Psoas muscle (tissue), 8 donors: ENCODE measurements around the gene SIKE1. TPM values are rescaled to one million over a fixed set of nuclear protein-coding genes. Genes with fewer than 3 reads are reported as not detected.
"Not testable (repeated sequence)": the region's sequence is repeated elsewhere in the genome, so short reads cannot be mapped to it uniquely, and the experiment has no call there.

Source experiments
- ATAC-seq, 4 donors: fragments of 200-7000 bp; cut with Tn5 transposase; one replicate each; pipeline ENCODE4 v1.9.1; 2020; ENCODE audit warnings: moderate library complexity in 3 of 4, mild to moderate bottlenecking in 2 of 4
- DNase-seq, 2 donors: peaks; one replicate each; pipeline ENCODE4 v3.0.0-alpha.2; 2020
- H3K27ac ChIP-seq: fragments of 200-600 bp; one replicate; pipeline ENCODE4 v1.8.0; 2022
- H3K27me3 ChIP-seq, 3 donors: fragments of 200-600 bp in 1 of 3; one replicate each; pipeline versions ENCODE4 v1.6.1 to v1.8.0; 2013 to 2022; ENCODE audit warnings: low read length in 2 of 3, mild to moderate bottlenecking in 2 of 3, moderate library complexity in 1 of 3; ENCODE audit not compliant: insufficient read depth in 3 of 3
- H3K36me3 ChIP-seq, 2 donors: fragments of 200-600 bp in 1 of 2; one replicate each; pipeline versions ENCODE4 v1.6.1 to v1.8.0; 2013 to 2022; ENCODE audit warnings: low read depth in 1 of 2, mild to moderate bottlenecking in 1 of 2, moderate library complexity in 1 of 2; ENCODE audit not compliant: insufficient read depth in 1 of 2
- H3K4me1 ChIP-seq: fragments of 200-600 bp; one replicate; pipeline ENCODE4 v1.8.0; 2022
- H3K4me3 ChIP-seq: fragments of 200-600 bp; one replicate; pipeline ENCODE4 v1.8.0; 2022; ENCODE audit warnings: mild to moderate bottlenecking
- H3K9me3 ChIP-seq: fragments of 200-600 bp; one replicate; pipeline ENCODE4 v1.8.0; 2022
- WGBS, 3 donors: extraction: QIAGEN DNeasy Blood & Tissue Kit; methylation state at CpG; one replicate each; pipeline versions ENCODE4 v1.1.6 to v1.1.7; 2013; 5-methylcytosine and 5-hydroxymethylcytosine counted together
- intact Hi-C, 2 donors: fragments of 100-400 bp; cut with DNase I; formaldehyde crosslinking; loops; one replicate each; pipeline versions ENCODE4 v1.11.0 to v1.14.2; 2022
- polyA plus RNA-seq, 3 donors: library from polyadenylated mRNA; stranded (reverse); fragments of 200-250 nt; gene quantifications; one replicate each; pipeline ENCODE4 v1.2.3, GENCODE V29; 2013
- total RNA-seq, 4 donors: library from RNA; stranded (reverse); fragmentation: NEBNext Ultra II Directional in 2 of 4; extraction: Animal tissue kit (Norgen Biotek cat#: 25700) in 2 of 4; gene quantifications; one replicate each; pipeline versions ENCODE4 v1.2.1 to v1.2.4, GENCODE V29; 2021 to 2023
- TF ChIP-seq, protein P1 (sequence below): fragments of 200-600 bp; IDR thresholded peaks from one replicate; pipeline ENCODE4 v1.8.0; 2022; ENCODE audit warnings: antibody characterized with exemption
- donor health status: healthy with polysubstance abuse.
- donor health status: DM: no; HTN: no; CAD: no; lungs with moderate emphysema.
- donor health status: Bipolar disorder and iron deficiency.
- donor health status: healthy.
- donor health status: DM: yes; HTN: yes; CAD: no.
- donor health status: DM: no; HTN: no; CAD: no.
- donor health status: DM: no; HTN: no; CAD: no.
- donor health status: DM: yes; HTN: yes; CAD: no.

The SIKE1 gene
- total and polyA plus RNA-seq, 7 donors: 29.8 to 53.2 (median 35.2) TPM

DNA sequence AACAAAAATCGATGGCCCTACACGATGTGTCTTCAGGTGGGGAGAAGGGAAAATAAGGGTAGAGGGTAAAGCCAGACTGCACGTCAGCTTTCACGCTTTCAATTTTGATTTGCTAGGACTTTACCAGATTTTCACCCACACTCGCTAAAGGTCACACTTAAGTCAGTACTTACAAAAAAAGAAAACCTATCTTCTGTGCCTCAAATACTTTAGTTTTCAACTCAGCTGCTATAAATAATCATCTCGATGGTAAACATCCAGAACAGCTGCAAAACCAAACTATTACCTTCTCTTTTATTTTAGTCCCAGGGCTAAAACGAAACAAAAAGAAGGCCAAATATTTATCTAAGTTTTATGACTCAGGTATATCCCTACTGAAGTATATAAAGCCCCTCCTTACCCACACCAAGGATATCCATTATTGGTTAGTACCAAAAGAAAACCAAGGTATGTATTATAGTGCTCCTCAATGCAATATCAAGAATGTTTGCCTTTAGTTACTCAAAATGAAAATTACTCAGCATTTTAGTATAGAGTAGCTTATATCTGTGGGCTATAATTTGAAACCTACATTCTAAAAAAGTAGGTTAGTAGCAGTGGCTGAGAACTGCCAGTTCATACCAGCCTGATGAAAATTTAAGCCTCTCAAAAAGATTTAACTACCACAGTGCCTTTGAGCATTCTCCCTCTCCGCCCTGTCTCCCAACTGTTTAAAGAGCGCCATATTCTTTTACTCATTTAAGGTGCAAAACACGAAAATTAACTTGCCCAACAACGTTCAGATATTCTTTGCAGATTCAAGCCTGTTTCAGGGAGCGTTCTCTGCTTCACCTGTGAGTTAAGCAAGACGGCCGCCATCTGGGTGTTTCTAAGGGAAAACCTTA, 24.2 kb downstream of the SIKE1 start:
- TF ChIP-seq, protein P1, sequence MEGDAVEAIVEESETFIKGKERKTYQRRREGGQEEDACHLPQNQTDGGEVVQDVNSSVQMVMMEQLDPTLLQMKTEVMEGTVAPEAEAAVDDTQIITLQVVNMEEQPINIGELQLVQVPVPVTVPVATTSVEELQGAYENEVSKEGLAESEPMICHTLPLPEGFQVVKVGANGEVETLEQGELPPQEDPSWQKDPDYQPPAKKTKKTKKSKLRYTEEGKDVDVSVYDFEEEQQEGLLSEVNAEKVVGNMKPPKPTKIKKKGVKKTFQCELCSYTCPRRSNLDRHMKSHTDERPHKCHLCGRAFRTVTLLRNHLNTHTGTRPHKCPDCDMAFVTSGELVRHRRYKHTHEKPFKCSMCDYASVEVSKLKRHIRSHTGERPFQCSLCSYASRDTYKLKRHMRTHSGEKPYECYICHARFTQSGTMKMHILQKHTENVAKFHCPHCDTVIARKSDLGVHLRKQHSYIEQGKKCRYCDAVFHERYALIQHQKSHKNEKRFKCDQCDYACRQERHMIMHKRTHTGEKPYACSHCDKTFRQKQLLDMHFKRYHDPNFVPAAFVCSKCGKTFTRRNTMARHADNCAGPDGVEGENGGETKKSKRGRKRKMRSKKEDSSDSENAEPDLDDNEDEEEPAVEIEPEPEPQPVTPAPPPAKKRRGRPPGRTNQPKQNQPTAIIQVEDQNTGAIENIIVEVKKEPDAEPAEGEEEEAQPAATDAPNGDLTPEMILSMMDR: no peak
- no peaks in the 10 kb centered on the region for H3K27me3 ChIP-seq
- no peaks in the 10 kb centered on the region for H3K36me3 ChIP-seq
- intact Hi-C loops: loop anchor here (2.0 to 10.0 kb wide), 4 partner anchors 61 to 244 kb away; partner anchors contain the start of genes AMPD1 (in 1 of the 2), BCAS2 (in 1 of the 2), DENND2C (in 1 of the 2) and TRIM33 (in 1 of the 2)
- peak in 3 of 4 donors; percentile 9 to 45 (median 43) for ATAC-seq
- DNase-seq: no peak
- H3K9me3 ChIP-seq: no peaks in the 10 kb centered on the region
- H3K4me3 ChIP-seq: peak overlapping the region; percentile 84
- WGBS, 3 donors: 11 to 15% (median 12%) methylated on average over 14 of the region's 14 CpGs
- peak overlapping the region; percentile 100 for H3K27ac ChIP-seq
- H3K4me1 ChIP-seq: peaks cover 38% of the 10 kb centered on the region

DNA sequence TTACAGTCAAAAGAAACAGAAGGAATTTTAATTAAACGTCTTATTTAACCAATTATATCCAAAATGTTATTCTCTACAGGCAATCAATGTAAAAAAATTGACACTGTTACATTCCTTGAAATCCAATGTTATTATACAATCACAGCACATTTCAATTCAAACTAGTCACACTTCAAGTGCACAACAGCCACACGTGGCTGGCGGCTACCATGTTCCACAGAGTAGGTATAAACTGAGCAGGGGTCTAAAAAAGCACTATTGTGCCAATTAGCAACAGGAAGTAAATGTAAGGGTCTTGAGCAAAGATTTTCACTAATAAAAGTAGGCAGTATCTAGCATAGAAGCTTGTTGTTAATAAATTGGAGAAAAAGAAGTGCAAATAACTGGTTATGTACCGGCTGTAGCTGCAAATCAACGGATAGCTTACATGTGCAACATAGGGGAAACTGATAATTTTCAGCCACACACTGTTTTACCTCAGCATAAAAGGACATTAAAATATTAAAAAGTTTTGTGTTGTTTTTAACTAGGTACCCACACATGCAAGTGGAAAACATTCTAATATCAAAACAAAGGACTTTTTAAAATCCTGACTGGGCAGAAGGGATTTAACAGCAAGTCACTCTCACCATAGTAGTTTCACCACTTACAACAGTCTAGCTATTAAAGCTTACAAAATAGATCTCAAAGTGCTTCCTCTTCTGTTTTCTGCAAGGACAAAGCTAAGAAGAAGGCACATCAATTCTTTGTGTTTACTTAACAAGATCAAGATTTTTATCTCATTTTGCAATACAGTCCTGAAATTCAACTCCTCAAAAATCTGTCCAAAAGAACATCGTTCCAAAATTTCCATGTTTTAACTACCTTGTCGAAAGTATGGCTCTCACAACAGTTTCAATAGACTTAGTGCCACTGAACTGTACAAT, 25.2 kb downstream of the SIKE1 start:
- Histone ChIP-seq H3K36me3 (no peaks in the 10 kb centered on the region), H3K9me3 (no peaks in the 10 kb centered on the region), H3K4me1 (peaks cover 47% of the 10 kb centered on the region), H3K4me3 (peak overlapping the region; percentile 84), H3K27me3 (no peaks in the 10 kb centered on the region), H3K27ac (peak overlapping the region; percentile 100)
- intact Hi-C loops: loop anchor here in 1 of 2 donors (5.0 to 10.0 kb wide), 3 partner anchors 83 to 243 kb away; partner anchors contain the start of genes BCAS2, DENND2C and TRIM33
- TF ChIP-seq, protein P1: no peak
- DNase-seq (no peak), ATAC-seq (no peak)
- WGBS, 3 donors: 22 to 32% (median 26%) methylated on average over 7 of the region's 7 CpGs

DNA sequence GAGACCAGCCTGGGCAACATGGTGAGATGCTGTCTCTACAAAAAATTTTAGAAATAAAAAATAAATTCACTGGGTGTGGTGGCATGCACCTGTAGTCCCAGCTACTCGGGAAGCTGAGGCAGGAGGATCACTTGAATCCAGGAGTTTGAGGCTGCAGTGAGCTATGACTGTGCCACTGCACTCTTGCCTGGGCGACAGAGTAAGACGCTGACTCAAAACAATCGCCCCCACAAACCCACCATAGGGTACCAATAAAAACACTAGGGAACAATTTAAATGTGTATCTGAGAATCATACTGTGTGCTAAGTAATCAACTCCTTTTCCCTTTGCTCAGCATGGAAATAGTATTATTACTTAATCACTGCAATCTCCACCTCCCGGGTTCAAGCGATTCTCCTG, 26.8 kb downstream of the SIKE1 start:
- not testable (repeated sequence) for H3K9me3 ChIP-seq, H3K27me3 ChIP-seq, ATAC-seq, DNase-seq
- peak overlapping the region; percentile 100 for H3K27ac ChIP-seq
- peaks cover 61% of the 10 kb centered on the region for H3K4me1 ChIP-seq
- peaks cover 0 to 12% of the 10 kb centered on the region in 2 donors for H3K36me3 ChIP-seq
- H3K4me3 ChIP-seq: peak overlapping the region; percentile 84
- intact Hi-C loops: loop anchor here (5.0 to 10.0 kb wide), 3 partner anchors 36 to 169 kb away; partner anchors contain the start of genes BCAS2 (in 1 of the 2) and NRAS (in 1 of the 2)
- WGBS, 3 donors: 71 to 75% (median 74%) methylated on average over 6 of the region's 6 CpGs

DNA sequence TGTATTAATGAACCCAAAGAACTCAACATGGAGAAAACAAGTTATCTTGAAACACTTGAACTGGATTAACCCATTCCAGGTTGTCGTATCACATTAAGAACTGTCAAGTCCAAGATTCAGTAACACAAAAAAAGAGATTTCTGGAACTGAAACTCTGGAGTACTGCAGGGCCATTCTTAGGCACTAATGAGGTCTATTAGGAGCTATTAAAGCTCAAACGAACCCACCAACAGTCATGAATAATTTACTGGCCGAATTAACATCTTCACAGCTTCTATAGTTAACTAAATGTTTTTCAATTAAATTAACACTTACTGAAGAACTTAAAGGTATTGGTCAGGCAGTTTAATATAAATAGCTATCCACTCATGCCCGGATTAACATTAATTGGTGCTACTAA, 27.3 kb downstream of the SIKE1 start:
- intact Hi-C loops: loop anchor here (5.0 to 10.0 kb wide), 3 partner anchors 36 to 168 kb away; partner anchors contain the start of genes BCAS2 (in 1 of the 2) and NRAS (in 1 of the 2)

More for the DNA sequence above, 27.3 kb downstream of the SIKE1 start:
- Histone ChIP-seq H3K36me3 (peaks cover 0 to 17% of the 10 kb centered on the region in 2 donors), H3K27ac (peak overlapping the region; percentile 100), H3K9me3 (no peaks in the 10 kb centered on the region), H3K4me3 (peak overlapping the region; percentile 84), H3K4me1 (peaks cover 63% of the 10 kb centered on the region), H3K27me3 (no peaks in the 10 kb centered on the region)
- WGBS, 3 donors: 30 to 54% (median 31%) methylated on average over 4 of the region's 4 CpGs
- ATAC-seq: no peak
- TF ChIP-seq, protein P1: no peak
- DNase-seq: no peak
